HL-60 (cell line): ENCODE data around the gene ZBTB34.

Source experiments
- DNase-seq, 2 experiments: peaks; one replicate each; pipeline ENCODE4 v3.0.0-alpha.2; 2010 to 2020; ENCODE audit warnings: low read depth in 1 of 2, low spot score in 1 of 2
- H3K27ac ChIP-seq: fragments of 250-450 bp; sonication (Bioruptor Pico); replicated peaks from 2 replicates; pipeline ENCODE4 v1.5.1; 2020; ENCODE audit warnings: mild to moderate bottlenecking, moderate library complexity
- H3K27me3 ChIP-seq: fragments of 250-450 bp; sonication (Bioruptor Pico); 2 replicates; pipeline ENCODE4 v1.5.1; 2021; ENCODE audit warnings: mild to moderate bottlenecking, moderate library complexity; ENCODE audit not compliant: insufficient read depth, poor library complexity, severe bottlenecking
- H3K4me3 ChIP-seq: replicated peaks from 2 replicates; pipeline ENCODE4 v1.5.1; 2011; ENCODE audit warnings: mild to moderate bottlenecking, control low read depth, low read length; ENCODE audit not compliant: insufficient read depth
- GABPA ChIP-seq: IDR thresholded peaks from 2 replicates; pipeline ENCODE4 v1.6.1; 2012; ENCODE audit warnings: low read depth
- POLR2AphosphoS5 ChIP-seq: IDR thresholded peaks from 2 replicates; pipeline ENCODE4 v1.6.1; 2012; ENCODE audit warnings: low read depth
- REST ChIP-seq: IDR thresholded peaks from 2 replicates; pipeline ENCODE4 v1.6.1; 2012; ENCODE audit warnings: low read depth; ENCODE audit not compliant: insufficient replicate concordance
- SPI1 ChIP-seq: IDR thresholded peaks from 2 replicates; pipeline ENCODE4 v1.6.1; 2012; ENCODE audit warnings: low read depth, mild to moderate bottlenecking, borderline replicate concordance
- TF ChIP-seq, protein P1 (sequence below): IDR thresholded peaks from one replicate; pipeline ENCODE4 v1.5.1; 2011; ENCODE audit warnings: low read length, control low read depth, inconsistent platforms; ENCODE audit not compliant: insufficient read depth

The ZBTB34 gene

GRCh38 chr9:126914458-126915280 lies 54.2 kb downstream of the ZBTB34 start, which contains the start of gene RALGPS1:
TSS of gene RALGPS1 (plus strand) at chr9:126914782. CDS start at chr9:126962290, 47,508 bp downstream.
- Histone ChIP-seq H3K4me3 (peak within 1 kb of the TSS; percentile 35), H3K27me3 (peaks cover 8% of the 10 kb centered on the region), H3K27ac (no peak within 1 kb of the TSS)
- DNase-seq: peak; percentile 81 to 93
- no peak for TF ChIP-seq GABPA
- no peak for TF ChIP-seq SPI1
- TF ChIP-seq, protein P1, sequence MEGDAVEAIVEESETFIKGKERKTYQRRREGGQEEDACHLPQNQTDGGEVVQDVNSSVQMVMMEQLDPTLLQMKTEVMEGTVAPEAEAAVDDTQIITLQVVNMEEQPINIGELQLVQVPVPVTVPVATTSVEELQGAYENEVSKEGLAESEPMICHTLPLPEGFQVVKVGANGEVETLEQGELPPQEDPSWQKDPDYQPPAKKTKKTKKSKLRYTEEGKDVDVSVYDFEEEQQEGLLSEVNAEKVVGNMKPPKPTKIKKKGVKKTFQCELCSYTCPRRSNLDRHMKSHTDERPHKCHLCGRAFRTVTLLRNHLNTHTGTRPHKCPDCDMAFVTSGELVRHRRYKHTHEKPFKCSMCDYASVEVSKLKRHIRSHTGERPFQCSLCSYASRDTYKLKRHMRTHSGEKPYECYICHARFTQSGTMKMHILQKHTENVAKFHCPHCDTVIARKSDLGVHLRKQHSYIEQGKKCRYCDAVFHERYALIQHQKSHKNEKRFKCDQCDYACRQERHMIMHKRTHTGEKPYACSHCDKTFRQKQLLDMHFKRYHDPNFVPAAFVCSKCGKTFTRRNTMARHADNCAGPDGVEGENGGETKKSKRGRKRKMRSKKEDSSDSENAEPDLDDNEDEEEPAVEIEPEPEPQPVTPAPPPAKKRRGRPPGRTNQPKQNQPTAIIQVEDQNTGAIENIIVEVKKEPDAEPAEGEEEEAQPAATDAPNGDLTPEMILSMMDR: no peak
- no peak for TF ChIP-seq POLR2AphosphoS5
- TF ChIP-seq REST: no peak

DNA sequence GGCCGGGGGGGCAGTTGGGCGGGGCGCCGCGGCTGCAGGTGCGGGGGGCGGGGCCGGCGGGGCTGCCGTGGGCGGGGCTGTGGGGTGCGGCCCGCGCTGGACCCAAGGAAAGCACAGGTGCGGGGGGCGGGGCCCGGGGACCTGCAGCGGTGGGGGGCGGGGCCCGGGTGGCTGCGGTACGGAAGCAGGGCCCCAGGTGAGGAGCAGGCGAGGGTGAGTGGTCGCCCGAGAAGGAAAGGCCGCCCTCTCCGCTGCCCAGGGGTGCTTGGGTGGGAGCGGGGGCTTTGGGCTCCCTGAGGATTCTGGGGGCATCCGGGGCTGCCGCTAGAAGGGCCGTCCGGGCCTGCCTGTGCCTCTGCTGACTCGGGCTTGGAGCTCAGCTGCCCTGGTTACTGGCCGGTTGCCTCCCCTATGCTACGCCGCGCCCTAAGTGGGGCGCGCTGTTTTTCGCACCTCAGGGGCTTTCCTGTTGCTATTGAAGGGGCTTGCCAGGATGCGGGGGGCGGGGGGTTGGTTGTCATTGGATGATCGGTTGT lies 54.9 kb downstream of the ZBTB34 start:
- no peak for DNase-seq
- peak overlapping the region; percentile 30 for H3K4me3 ChIP-seq
- H3K27me3 ChIP-seq: peaks cover 8% of the 10 kb centered on the region
- TF ChIP-seq, protein P1: no peak
- TF ChIP-seq SPI1 (no peak), GABPA (no peak), REST (no peak), POLR2AphosphoS5 (no peak)
- H3K27ac ChIP-seq: no peak overlapping the region

- no peak overlapping the region for H3K4me3 ChIP-seq
- DNase-seq: no peak
- peaks cover 8% of the 10 kb centered on the region for H3K27me3 ChIP-seq
- no peak overlapping the region for H3K27ac ChIP-seq
- TF ChIP-seq GABPA (no peak), REST (no peak), POLR2AphosphoS5 (no peak), SPI1 (no peak)
- TF ChIP-seq, protein P1: no peak
Observed at GRCh38 chr9:126915846-126916543, 55.6 kb downstream of the ZBTB34 start.
